PC-3 (cell line): ENCODE measurements around the gene GPR6.

Source experiments
- CTCF ChIP-seq: fragments of 300-600 bp; sonication (generic); conservative IDR thresholded peaks from 2 replicates; pipeline ENCODE4 v1.5.1; 2017; ENCODE audit warnings: antibody characterized with exemption, low read depth, mild to moderate bottlenecking, low read length
- EZH2phosphoT487 ChIP-seq: fragments of 300-600 bp; sonication (generic); IDR thresholded peaks from 2 replicates; pipeline ENCODE4 v1.6.1; 2018; ENCODE audit warnings: mild to moderate bottlenecking, antibody characterized with exemption, low read length, borderline replicate concordance

GRCh38 chr6:109939654-109940053, 38.5 kb upstream of the GPR6 start:
- TF ChIP-seq CTCF (no peak), EZH2phosphoT487 (no peak)
